OCI-LY7 (cell line): ENCODE measurements around the gene CDC42BPB. TPM values are rescaled to one million over a fixed set of nuclear protein-coding genes. Genes with fewer than 3 reads are reported as not detected.

Experiments
- BruUV-seq: library from RNA; stranded (reverse); fragments of 400-500 nt; replicated peaks from 2 replicates; lab custom pipeline; 2021; lab: Mats Ljungman, UMichigan
- CTCF ChIA-PET: fragments of 300-600 bp; sonication (Branson Sonifier 250); formaldehyde crosslinking; loops from one replicate; lab custom pipeline; 2022; ENCODE audit warnings: antibody characterized with exemption; ENCODE audit not compliant: unreplicated experiment; lab: Charles Lee
- POLR2A ChIA-PET: fragments of 300-600 bp; sonication (Branson Sonifier 250); formaldehyde crosslinking; loops from one replicate; lab custom pipeline; 2022; ENCODE audit warnings: antibody characterized with exemption; lab: Charles Lee
- DNase-seq: peaks from one replicate; pipeline ENCODE4 v3.0.0-alpha.2; 2015; ENCODE audit warnings: low spot score
- H2AFZ ChIP-seq: fragments of 200-600 bp; sonication (generic), shearing (Covaris generic); 2 replicates; pipeline ENCODE4 v1.6.1; 2014; ENCODE audit warnings: mild to moderate bottlenecking, antibody characterized with exemption, low read length, moderate library complexity
- H3K27ac ChIP-seq: fragments of 200-600 bp; sonication (generic); 2 replicates; pipeline ENCODE4 v1.5.1; 2014; ENCODE audit warnings: mixed run types, low read depth, mild to moderate bottlenecking, moderate library complexity, low read length, inconsistent platforms; ENCODE audit not compliant: poor library complexity, severe bottlenecking
- H3K36me3 ChIP-seq: fragments of 200-600 bp; sonication (generic); 2 replicates; pipeline ENCODE4 v1.6.1; 2014; ENCODE audit warnings: mild to moderate bottlenecking, antibody characterized with exemption, low read length, moderate library complexity, mixed read lengths; ENCODE audit not compliant: insufficient read depth
- H3K4me1 ChIP-seq: fragments of 200-600 bp; sonication (generic); 2 replicates; pipeline ENCODE4 v1.5.1; 2014; ENCODE audit warnings: mild to moderate bottlenecking, low read length; ENCODE audit not compliant: insufficient read depth, poor library complexity, severe bottlenecking
- H3K4me2 ChIP-seq: fragments of 200-600 bp; sonication (generic); 2 replicates; pipeline ENCODE4 v1.6.1; 2014; ENCODE audit warnings: mild to moderate bottlenecking, low read length
- H3K4me3 ChIP-seq: fragments of 200-600 bp; sonication (generic); 2 replicates; pipeline ENCODE4 v1.5.1; 2014; ENCODE audit warnings: mild to moderate bottlenecking, low read depth, low read length; ENCODE audit not compliant: poor library complexity, severe bottlenecking
- H3K79me2 ChIP-seq: fragments of 200-600 bp; sonication (generic); 2 replicates; pipeline ENCODE4 v1.6.1; 2016; ENCODE audit warnings: low read depth, mild to moderate bottlenecking, low read length, moderate library complexity, mixed read lengths; ENCODE audit not compliant: insufficient read depth
- H3K9me2 ChIP-seq: fragments of 200-600 bp; sonication (generic); 2 replicates; pipeline ENCODE4 v1.6.1; 2016; ENCODE audit warnings: mild to moderate bottlenecking, low read length, mixed read lengths; ENCODE audit not compliant: insufficient read depth
- H3K9me3 ChIP-seq: fragments of 200-600 bp; sonication (generic); 2 replicates; pipeline ENCODE4 v1.6.1; 2014; ENCODE audit warnings: mild to moderate bottlenecking, mixed run types, low read length, mixed read lengths
- H4K20me1 ChIP-seq: fragments of 200-600 bp; sonication (generic); 2 replicates; pipeline ENCODE4 v1.6.1; 2014; ENCODE audit warnings: mild to moderate bottlenecking, antibody characterized with exemption, low read length, moderate library complexity, mixed read lengths; ENCODE audit not compliant: insufficient read depth
- EZH2phosphoT487 ChIP-seq: fragments of 200-600 bp; sonication (generic); IDR thresholded peaks from 2 replicates; pipeline ENCODE4 v1.6.1; 2018; ENCODE audit warnings: low read depth, borderline replicate concordance, mild to moderate bottlenecking, mixed run types, antibody characterized with exemption, low read length, moderate library complexity, mixed read lengths
- intact Hi-C: fragments of 100-400 bp; cut with micrococcal nuclease; formaldehyde crosslinking; loops from one replicate; pipeline ENCODE4 v1.10.0; 2022; ENCODE audit not compliant: unreplicated experiment
- total RNA-seq, 2 experiments: library from RNA; depleted of rRNA in 1 of 2; stranded (reverse); fragments of >200 nt in 1 of 2; shearing (Covaris generic) in 1 of 2; gene quantifications; 2 replicates each; pipeline ENCODE4 v1.2.3, GENCODE V29; 2014 to 2022
- TF ChIP-seq, protein P1 (sequence below): fragments of 200-600 bp; sonication (generic); conservative IDR thresholded peaks from 2 replicates; pipeline ENCODE4 v1.5.1; 2014; ENCODE audit warnings: mild to moderate bottlenecking, antibody characterized with exemption, low read length, moderate library complexity, mixed read lengths

Gene CDC42BPB
- total RNA-seq, 2 experiments from 2014 or later = 0.03 to 0.46 TPM

DNA sequence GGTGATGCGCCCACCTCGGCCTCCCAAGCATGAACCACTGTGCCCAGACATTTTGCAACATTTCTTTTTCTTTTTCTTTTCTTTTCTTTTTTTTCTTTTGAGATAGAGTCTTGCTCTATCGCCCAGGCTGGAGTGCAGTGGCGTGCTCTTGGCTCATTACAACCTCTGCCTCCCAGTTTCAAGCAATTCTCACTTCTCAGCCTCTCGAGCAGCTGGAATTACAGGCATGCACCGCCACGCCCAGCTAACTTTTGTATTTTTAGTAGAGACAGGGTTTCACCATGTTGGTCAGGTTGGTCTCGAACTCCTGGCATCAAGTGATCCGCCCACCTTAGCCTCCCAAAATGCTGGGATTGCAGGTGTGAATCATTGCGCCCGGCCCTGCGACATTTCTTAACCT is 7.6 kb upstream of the CDC42BPB start:
- Histone ChIP-seq H3K9me2 (no peaks in the 10 kb centered on the region), H3K27ac (no peak overlapping the region), H3K36me3 (no peaks in the 10 kb centered on the region), H3K9me3 (no peaks in the 10 kb centered on the region), H3K79me2 (no peaks in the 10 kb centered on the region), H4K20me1 (no peaks in the 10 kb centered on the region), H2AFZ (no peak overlapping the region), H3K4me3 (no peak overlapping the region), H3K4me2 (no peak overlapping the region), H3K4me1 (no peaks in the 10 kb centered on the region)
- ChIA-PET POLR2A (no interaction called here), CTCF (no interaction called here)
- DNase-seq = no peak
- TF ChIP-seq, protein P1, sequence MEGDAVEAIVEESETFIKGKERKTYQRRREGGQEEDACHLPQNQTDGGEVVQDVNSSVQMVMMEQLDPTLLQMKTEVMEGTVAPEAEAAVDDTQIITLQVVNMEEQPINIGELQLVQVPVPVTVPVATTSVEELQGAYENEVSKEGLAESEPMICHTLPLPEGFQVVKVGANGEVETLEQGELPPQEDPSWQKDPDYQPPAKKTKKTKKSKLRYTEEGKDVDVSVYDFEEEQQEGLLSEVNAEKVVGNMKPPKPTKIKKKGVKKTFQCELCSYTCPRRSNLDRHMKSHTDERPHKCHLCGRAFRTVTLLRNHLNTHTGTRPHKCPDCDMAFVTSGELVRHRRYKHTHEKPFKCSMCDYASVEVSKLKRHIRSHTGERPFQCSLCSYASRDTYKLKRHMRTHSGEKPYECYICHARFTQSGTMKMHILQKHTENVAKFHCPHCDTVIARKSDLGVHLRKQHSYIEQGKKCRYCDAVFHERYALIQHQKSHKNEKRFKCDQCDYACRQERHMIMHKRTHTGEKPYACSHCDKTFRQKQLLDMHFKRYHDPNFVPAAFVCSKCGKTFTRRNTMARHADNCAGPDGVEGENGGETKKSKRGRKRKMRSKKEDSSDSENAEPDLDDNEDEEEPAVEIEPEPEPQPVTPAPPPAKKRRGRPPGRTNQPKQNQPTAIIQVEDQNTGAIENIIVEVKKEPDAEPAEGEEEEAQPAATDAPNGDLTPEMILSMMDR = no peak
- TF ChIP-seq EZH2phosphoT487 = no peak
- no TSS peak for BruUV-seq
- intact Hi-C loops = no loop called here

GRCh38 chr14:103064436-103064835 is 7.1 kb upstream of the CDC42BPB start:
- BruUV-seq = no TSS peak
- DNase-seq = no peak
- H2AFZ ChIP-seq = no peak overlapping the region
- H3K9me3 ChIP-seq = no peaks in the 10 kb centered on the region
- no peaks in the 10 kb centered on the region for H4K20me1 ChIP-seq
- ChIA-PET CTCF (no interaction called here), POLR2A (no interaction called here)
- TF ChIP-seq, protein P1 = no peak
- TF ChIP-seq EZH2phosphoT487 = no peak
- H3K27ac ChIP-seq = no peak overlapping the region
- no peaks in the 10 kb centered on the region for H3K4me1 ChIP-seq
- no peaks in the 10 kb centered on the region for H3K36me3 ChIP-seq
- H3K9me2 ChIP-seq = no peaks in the 10 kb centered on the region
- H3K4me2 ChIP-seq = no peak overlapping the region
- H3K4me3 ChIP-seq = no peak overlapping the region
- no peaks in the 10 kb centered on the region for H3K79me2 ChIP-seq
- intact Hi-C loops = no loop called here

GRCh38 chr14:103061482-103061976 is 4.2 kb upstream of the CDC42BPB start:
- intact Hi-C loops = no loop called here
- H2AFZ ChIP-seq = no peak overlapping the region
- no TSS peak for BruUV-seq
- no peak overlapping the region for H3K4me3 ChIP-seq
- CTCF ChIA-PET = no interaction called here
- TF ChIP-seq, protein P1 = no peak
- TF ChIP-seq EZH2phosphoT487 = no peak
- H4K20me1 ChIP-seq = no peaks in the 10 kb centered on the region
- H3K9me2 ChIP-seq = no peaks in the 10 kb centered on the region
- H3K4me1 ChIP-seq = no peaks in the 10 kb centered on the region
- no peak overlapping the region for H3K4me2 ChIP-seq
- H3K36me3 ChIP-seq = no peaks in the 10 kb centered on the region
- POLR2A ChIA-PET = interaction anchor here (0.6 to 0.7 kb wide), 2 partner anchors 15 to 119 kb away, joined by 3 to 4 read pairs; no protein-coding TSS in a partner anchor
- H3K27ac ChIP-seq = no peak overlapping the region
- DNase-seq = no peak
- no peaks in the 10 kb centered on the region for H3K79me2 ChIP-seq
- H3K9me3 ChIP-seq = no peaks in the 10 kb centered on the region
